Measurements from ENCODE around the gene TLK1.

- no peak for TF ChIP-seq POLR2A (IDR thresholded peaks at IDR 0.05; ENCODE audit: low read depth, low read length)
- TF ChIP-seq, protein P1, sequence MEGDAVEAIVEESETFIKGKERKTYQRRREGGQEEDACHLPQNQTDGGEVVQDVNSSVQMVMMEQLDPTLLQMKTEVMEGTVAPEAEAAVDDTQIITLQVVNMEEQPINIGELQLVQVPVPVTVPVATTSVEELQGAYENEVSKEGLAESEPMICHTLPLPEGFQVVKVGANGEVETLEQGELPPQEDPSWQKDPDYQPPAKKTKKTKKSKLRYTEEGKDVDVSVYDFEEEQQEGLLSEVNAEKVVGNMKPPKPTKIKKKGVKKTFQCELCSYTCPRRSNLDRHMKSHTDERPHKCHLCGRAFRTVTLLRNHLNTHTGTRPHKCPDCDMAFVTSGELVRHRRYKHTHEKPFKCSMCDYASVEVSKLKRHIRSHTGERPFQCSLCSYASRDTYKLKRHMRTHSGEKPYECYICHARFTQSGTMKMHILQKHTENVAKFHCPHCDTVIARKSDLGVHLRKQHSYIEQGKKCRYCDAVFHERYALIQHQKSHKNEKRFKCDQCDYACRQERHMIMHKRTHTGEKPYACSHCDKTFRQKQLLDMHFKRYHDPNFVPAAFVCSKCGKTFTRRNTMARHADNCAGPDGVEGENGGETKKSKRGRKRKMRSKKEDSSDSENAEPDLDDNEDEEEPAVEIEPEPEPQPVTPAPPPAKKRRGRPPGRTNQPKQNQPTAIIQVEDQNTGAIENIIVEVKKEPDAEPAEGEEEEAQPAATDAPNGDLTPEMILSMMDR (IDR thresholded peaks at IDR 0.05; ENCODE audit: extremely low read depth in 1 of 2, insufficient read depth in 1 of 2, low read depth in 1 of 2, low read length in 2 of 2) = no peak
- TF ChIP-seq, protein P2, sequence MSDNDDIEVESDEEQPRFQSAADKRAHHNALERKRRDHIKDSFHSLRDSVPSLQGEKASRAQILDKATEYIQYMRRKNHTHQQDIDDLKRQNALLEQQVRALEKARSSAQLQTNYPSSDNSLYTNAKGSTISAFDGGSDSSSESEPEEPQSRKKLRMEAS (IDR thresholded peaks at IDR 0.05; ENCODE audit: insufficient read depth, insufficient read length) = no peak
- TF ChIP-seq JUN (IDR thresholded peaks at IDR 0.05; ENCODE audit: borderline replicate concordance, insufficient read depth, insufficient read length, low read depth) = no peak
- TF ChIP-seq GATA2 (IDR thresholded peaks at IDR 0.05; ENCODE audit: insufficient read depth, insufficient read length, low read depth, low read length) = no peak
- TF ChIP-seq EZH2 (IDR thresholded peaks at IDR 0.05; ENCODE audit: borderline replicate concordance, low read depth, low read length, severe bottlenecking) = no peak
- no peak for TF ChIP-seq POLR2AphosphoS5 (IDR thresholded peaks at IDR 0.05; ENCODE audit: insufficient read depth, low read depth, low read length)
These were observed 142.2 kb downstream of the TLK1 start for GRCh38 chr2:171018522-171018921.

Data from endothelial cell of umbilical vein (primary cell).